GM21619 (cell line): ENCODE results near the gene NELFA.
"Not testable (repeated sequence)": the region's sequence is repeated elsewhere in the genome, so short reads cannot be mapped to it uniquely, and the experiment has no call there.

Experiments
- ATAC-seq: cut with Tn5 transposase; IDR thresholded peaks from one replicate; pipeline ENCODE4 v1.9.1; 2021; ENCODE audit not compliant: unreplicated experiment

Gene NELFA

DNA sequence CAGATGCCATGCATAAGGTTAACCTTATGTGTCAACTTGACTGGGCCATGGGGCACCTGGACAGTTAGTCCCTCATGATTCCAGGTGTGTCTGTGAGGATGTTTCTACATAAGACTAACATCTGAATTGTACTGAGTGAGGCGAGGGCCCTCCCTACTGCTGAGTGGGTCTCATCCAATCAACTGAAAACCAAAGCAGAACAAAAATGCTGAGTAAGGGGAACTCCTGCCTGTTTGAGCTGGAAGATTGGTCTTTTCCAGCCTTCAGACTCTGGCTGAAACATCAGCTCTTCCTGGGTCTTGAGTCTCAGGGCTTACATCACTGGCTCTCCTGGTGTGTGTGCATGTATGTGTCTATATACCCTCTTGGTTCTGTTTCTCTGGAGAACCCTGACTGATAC, 13.8 kb downstream of the NELFA start:
- ATAC-seq: no peak

DNA sequence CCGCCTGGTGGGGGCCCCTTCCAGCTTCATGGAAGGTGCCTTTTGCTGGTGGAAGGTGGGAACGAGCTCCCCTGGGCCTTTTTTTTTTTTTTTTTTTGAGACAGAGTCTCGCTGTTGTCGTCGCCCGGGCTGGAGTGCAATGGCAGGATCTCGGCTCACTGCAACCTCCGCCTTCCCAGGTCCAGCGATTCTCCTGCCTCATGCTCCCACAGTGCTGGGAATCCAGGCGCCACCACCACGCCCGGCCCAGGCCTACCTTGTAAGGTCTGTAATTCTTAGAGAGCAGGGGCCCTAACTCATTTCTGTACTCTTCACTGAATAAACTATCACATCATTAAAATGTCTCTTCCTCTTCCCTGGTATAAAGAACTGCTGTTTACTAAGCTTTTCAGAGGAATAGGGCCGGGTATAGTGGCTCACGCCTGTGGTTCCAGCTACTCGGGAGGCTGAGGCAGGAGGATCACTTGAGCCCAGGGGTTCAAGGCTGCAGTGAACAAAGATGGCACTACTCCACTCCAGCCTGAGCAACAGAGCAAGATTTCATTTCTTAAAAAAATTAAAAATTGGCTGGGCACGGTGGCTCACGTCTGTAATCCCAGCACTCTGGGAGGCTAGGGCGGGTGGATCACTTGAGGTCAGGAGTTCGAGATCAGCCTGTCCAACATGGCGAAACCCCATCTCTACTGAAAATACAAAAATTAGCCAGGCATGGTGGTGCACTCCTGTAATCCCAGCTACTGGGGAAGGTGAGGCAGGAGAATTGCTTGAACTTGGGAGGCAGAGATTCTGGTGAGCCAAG, 14.9 kb downstream of the NELFA start:
- not testable (repeated sequence) for ATAC-seq

DNA sequence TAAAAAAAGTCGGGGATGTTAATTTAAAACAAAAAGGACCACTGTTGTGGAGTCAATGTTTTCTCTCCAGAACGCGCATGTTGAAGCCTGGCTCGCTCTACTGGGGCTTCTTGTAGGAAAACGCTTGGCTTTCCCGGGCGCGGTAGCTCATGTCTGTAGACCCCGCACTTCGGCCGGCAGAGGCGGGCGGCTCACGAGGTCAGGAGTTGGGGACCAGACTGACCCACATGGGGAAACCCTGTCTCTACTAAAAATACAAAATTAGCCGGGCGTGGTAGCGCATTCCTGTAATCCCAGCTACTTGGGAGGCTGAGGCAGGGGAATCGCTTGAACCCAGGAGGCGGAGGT, 15.6 kb downstream of the NELFA start:
- no peak for ATAC-seq

DNA sequence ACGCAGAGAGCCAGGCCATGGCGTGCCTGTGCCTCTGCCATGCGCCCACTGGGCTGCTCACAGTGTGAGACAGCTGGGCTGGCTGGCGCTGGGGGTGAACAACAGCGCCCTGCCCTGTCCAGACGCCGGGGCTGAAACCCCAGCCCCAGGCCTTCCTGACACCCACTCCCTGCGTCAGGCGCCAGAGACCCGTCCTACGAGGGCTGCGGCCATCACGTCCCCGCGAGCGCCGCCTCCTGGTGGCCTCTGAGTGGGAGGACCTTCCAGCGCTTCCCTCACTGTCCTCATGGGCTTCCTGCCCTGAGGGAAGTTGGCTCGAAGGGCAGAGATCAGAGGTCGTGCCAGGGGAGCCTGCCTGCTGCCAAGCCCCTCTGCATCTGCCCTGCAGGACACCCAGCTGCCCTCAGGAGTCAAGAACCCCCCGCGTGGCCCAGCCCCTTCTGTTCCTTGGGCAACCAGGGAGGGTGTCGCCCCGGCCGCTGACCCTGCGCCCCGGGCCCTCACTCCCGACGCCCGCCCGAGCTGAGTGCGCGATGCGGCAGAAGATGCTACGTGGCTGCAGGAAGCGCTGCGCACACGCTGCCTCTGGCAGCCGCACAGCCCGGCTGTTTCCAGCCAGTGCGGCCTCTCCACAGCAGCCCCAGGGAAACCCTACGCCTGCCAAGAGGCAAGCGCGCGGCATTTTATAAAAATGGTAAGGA, 16.2 kb downstream of the NELFA start:
- no peak for ATAC-seq

DNA sequence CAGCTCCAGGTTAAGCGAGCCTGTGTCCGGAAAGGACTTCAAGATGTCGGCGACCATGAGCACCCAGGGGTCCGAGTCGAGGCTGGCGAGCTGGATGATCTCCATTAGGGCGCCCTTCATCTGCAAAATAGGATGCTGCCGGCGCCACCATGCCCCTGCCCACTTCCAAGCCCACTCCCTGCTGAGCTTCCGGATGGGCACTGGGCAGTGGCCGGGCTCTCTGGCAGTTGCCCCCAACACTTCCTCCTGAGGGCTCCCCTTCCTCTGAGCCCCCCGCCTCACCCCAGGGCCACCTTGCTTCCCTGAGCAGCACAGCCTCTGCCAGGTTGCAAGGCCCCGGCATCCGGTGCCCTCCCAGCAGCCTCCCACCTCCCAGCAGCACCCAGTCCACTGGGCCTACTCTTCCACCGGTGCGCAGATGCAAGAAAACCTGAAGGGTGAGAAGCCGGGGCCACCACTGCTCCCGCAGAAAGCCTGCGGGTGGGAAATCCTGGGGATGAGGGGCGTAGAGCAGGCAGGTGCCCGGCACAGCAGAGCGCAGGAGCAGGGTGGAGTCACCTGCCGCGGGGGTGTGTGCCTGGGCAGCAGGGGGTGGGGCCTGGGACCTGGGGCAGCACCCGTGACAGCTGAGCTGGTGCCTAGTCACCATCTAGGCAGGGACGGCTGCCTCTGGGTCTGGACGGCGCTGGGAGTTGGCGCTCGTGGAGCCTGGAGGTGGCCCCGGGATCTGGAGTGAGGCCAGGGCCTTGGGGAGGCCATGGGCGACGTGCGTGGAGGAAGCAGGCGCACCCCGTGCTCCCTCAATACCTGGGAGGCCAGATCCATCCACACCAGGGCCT, 17.0 kb downstream of the NELFA start:
- ATAC-seq: no peak

DNA sequence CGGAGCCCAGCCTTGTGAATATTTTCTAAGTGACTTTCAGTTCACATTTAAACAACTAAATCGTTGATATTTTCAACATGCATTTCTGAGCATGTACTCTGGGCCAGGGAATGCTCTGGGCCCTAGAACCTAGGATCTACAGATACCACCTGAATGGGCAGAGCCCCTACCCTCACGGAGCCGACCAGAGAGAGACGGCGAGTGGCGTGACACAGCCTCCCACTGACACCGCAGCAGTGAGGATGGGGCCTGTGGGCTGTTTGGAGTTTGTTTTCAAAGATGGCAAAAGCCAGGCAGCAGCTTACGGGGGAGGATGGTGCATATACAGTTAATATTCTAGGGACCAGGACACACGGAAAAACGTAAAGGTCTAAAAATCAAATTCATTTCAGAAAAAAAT, 17.7 kb downstream of the NELFA start:
- ATAC-seq: no peak

DNA sequence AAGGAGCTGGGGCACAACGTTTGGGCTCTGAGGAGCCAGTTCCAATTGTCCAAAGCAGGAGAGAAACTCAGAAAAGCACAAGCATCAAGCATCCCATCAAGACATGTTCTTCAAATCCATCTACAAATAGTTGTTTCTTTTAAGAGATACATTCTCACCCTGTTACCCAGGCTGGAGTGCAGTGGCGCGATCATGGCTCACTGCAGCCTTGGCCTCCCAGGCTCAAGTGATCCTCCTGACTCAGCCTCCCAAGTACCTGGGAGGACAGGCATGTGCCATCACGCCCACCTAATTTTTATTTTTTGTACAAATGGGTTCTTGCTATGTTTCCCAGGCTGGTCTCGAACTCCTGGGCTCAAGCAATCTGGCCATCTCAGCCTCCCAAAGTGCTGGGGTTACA, 18.1 kb downstream of the NELFA start:
- ATAC-seq: no peak

DNA sequence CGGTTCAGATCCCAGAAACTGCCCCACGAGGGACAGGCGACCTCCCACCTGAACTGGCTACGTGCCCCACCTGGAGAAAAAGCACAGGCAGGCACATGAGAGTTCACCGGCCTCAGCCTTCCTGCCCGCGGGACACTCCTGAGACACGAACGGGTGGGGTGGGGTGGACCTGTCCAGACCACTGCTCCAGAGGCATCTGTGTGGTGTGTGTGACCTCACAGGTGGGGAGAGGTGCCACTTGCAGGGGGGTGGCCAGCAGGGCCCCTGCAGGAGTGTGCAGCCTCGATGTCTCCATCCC, 18.5 kb downstream of the NELFA start:
- no peak for ATAC-seq

DNA sequence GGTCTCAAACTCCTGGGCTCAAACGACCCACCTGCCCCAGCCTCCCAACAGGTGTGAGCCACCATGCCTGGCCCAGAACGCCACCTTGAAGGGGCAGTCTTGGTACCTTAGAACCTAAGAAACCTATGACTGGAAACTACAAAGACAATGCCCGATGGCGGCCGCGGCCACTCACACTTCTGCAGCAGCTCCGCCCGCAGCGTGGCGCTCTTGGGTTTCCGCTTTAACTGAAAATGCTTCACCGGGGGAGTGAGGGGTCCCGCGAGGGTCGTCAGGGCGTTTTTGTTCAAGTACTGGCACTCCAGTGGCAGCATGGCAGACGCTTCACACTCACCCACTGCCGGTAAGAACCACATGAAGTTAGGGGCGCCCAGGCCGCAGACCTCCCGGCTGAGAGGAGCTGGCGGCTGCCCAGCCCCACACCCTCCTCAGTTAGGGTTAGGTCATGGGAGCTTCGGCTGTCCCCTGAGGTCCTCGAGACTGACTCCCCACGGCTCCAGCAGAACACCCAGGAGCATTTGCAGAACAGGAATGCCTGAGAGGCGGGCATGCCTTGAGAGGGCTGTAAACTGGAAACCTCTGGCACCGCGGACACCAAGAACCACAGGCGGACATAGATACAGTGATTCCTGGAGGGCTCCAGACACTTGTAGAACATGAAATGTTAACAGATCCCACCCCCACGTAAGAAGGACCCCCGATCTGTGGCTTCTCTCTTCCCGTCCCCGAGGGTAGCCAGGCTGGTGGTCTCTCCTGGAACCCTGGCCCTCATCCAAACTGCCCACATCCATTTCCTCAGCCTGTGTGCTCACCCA, 19.0 kb downstream of the NELFA start:
- ATAC-seq: no peak

DNA sequence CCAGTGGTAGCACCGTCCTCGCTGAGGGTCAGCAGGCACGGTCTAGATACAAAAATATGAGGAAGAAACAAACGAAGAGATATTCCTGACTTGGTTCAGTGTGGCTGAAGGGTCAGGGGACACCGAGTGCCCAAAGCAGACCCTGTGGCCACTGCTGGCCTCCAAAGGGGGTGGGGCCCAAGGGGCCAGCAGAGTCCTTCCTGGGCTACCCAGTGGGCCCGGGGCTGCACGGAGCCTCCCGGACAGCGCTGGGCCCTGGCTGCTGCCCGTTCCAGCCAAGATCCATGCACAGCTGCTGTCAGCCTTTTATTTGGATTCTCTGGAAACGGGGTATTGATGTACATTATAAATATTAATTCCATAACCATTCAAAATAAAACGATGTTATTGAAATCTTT, 20.4 kb downstream of the NELFA start:
- no peak for ATAC-seq

DNA sequence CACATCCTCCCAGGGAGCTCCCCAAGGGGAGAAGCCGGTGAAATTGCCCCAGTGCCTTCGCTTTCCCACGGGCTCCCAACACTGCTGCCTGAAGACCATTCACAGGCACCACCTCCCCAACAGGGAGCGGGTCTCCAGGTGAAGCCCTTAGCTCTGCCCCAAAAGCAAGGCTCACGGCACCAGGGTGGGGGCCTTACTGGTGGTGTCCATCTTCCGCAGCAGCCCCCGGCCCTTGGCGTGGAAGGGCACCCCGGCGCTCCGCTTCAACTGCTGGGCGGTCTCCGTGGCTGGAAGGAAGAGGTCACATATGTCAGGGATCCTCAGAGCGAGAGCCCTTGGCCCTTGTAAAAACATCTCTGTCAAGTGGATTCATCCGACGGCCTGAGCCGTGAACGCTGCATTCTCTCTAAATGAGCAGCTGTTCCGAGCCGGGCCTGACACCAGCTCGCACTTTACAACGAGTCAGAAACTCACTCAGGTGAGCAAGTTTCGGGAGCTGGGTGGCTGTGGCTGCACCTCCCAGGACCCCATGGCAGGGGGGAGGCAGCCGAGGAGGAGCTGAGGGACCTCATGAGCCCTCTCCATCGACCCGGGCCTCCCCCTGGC, 20.9 kb downstream of the NELFA start:
- ATAC-seq: no peak

DNA sequence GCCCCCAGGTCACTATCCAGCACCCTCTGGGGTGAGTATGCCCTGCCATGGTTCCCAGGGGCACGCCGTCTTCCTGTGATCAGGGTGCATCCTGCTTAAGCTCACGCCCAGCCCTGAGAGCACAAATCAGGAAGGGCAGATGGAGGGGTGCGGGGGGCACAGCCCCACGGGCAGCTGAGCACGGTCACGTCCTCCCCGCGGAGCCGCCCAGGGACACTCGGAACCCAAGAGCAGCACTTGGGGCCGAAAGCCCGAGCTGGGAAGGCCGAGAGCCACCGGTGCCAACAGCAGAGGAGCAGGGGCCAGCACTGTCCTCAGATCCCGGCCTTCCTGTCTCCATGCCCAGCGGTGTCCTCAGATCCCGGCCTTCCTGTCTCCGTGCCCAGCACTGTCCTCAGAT, 21.5 kb downstream of the NELFA start:
- no peak for ATAC-seq

DNA sequence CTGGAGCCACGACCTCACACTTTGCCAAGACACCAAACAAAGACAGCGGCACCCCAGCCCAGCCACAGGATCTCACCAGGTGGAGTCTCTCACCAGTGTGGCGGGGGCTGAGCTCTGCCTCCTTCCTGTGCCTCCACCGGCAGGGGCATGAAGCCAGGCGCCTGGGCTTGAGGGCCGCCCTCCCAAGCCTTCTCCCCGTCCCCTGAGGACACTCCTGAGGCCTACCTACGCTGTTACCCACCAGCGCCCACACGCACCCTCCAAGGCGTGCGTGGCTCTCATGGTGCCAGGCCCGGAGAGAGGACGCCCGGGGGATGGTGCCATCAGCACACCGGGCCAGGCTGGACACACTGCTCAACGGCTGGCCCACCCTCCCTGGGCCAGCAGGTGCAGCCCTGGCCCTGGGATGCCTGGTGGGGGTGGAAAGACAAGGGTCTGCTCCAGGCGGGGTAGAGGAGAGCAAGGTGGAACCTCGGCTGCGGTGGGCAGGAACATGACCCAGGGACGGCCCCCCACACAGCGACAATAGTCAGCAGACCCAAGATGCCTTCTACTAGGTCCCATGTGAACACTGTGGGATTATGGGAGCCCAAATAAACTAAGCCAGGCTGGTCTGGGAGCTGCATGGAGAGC, 22.1 kb downstream of the NELFA start:
- ATAC-seq: no peak

DNA sequence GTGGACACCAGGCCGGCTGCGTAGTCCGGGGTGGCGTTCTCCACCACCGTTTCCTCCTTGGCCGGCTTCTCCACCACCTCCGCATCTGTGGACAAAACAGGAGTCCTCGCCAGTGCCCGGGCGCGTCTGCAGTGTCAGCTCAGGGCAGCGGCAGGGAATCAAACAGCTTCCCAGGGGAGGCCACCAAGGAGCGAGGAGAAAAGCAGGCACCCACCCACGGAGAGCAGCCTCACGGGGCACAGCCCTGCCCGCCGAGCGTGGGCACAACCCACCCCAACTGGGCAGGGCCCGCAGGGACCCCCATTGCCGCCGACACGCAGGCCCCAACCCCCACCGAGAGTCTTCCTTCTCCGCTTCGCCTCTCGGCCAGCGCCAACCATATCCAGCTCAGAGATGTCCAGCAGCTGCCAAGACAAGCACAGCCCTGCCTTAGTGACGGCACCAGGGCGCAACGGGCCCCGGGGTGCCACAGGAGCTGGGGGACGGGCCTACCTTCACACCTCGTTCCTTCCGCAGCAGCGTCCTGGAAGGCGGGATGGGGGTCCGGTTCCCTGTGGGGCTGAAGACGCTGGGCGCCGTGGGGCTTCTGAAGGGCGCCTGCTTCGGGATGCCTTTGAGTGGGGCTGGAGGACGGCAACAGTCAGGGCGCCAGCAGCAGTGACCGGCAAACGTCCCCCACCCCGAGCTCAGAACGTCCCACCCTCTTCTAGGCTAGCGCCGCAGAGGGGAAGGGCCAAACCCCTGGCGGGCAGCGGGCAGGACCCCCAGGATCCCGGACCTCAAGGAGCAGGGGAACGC, 22.8 kb downstream of the NELFA start:
- ATAC-seq: no peak

DNA sequence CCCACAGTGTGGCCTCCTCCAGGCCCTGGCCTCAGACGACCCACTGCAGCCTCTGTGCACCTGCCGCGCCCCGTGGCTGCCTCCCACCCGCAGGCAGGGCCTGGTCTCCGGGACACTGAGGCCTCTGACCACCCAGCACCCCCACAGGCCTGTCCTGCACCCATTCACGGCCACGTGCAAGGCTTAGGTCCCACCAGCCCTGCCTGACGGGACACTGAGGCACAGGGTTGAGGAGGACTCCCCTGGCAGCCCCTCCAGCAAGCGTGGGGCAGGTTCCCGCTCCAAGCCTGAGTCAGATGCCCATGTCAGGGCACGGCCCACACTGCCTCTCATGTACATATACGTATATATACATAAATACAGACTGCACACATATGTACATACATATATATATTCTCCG, 23.5 kb downstream of the NELFA start:
- ATAC-seq: no peak

DNA sequence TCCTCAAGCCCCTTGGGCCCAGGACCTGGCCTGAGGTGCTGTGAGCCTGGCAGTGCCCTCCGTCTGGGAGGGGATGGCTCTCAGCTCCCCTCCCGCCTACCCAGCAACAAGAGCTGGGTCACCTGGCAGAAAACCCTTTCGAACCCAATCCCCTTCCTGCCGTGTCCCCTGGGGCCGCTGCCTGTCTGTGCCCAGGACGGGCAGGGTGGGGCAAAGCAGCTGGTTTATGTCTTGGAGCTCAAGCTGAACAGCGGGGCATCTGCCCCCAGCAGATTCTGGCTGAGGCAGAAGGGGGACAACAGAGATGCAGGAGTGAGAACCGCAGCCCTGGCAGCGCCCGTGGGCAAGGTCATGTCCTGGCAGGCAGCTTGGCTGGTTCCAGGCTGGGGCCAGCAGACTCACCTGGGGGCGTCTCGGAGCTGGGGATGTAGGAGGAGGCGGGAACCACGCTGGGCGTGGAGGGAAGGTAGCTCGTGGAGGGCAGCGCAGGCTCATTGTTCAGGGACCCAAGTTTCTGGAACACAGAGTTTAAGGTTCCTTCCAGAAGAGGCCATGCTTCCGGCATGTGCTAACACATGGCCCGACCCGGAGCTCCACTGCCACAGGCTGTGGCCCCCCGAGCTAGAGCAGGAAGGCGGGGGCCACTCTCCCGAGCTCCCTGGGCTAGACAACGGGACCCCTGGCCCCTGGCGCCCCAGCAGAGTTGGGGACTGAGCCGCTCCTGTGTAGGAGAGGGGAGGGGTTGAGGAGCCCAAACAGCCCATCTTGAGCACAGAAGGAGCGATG, 24.2 kb downstream of the NELFA start:
- no peak for ATAC-seq

DNA sequence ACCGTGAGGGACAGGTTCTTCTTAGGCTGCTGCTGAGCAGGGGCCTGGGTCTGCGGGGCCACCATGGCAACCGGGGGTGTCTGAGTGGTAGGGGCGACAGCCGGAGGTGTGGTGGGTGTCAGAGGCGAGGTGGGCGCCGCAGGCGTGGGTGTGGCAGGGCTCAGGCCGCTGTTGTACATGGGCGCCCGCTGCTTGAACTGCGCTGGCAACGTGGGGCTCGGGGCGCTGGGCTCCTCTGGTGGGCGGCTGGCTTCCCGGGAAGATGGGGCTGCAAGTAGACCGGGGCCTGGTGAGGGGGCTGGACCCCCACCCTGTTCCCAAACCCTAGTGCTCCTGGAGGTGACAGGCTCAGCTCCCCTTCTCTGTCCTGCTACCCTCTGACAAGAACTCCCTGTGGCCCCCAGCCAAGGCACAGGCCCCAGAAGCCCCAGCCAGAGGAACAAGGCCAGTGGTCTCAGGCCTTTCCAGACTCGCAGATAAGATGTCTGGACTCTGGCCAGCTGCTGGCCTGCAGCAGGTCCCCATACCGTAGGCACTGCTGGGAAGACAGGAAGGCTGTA, 24.8 kb downstream of the NELFA start:
- ATAC-seq: no peak

DNA sequence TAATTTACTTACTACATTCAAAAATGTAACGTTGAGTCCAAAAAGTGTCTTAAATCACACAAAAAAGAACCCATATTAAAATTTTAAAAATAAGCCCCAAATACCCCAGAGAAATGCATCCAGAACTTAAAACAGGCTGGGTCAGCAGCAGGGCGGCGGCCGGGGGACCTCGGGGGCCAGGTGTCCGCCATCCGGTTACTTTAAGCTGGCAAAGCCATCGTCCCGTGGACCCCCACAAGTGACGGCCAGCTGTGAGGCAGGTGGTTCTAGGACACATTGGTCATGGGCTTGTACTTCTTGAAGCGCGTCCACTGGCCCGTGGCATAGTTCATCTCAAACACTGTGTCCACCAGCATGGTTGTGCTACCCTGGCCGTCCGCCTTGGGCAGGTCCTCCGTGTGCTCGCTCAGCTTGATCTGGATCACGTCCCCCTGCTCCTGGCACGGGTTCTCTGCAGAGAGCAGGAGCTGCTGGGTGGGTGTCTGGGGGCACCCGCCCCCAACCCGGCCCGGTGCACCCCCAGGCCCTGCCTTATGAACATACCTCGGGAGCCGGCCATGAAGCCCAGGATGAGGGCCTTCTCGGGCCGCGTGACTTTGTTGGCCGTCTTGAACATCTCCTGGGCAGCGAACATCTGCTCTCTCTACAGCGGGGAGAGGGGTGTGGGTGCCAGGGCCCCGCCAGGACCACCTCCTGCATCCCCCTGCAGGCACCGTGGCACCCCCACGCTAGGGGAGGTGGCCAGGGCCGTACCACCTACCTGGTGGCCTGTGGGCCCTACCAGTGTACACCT, 25.5 kb downstream of the NELFA start:
- ATAC-seq: no peak
